ENCODE results near the gene KL.

The KL gene

DNA sequence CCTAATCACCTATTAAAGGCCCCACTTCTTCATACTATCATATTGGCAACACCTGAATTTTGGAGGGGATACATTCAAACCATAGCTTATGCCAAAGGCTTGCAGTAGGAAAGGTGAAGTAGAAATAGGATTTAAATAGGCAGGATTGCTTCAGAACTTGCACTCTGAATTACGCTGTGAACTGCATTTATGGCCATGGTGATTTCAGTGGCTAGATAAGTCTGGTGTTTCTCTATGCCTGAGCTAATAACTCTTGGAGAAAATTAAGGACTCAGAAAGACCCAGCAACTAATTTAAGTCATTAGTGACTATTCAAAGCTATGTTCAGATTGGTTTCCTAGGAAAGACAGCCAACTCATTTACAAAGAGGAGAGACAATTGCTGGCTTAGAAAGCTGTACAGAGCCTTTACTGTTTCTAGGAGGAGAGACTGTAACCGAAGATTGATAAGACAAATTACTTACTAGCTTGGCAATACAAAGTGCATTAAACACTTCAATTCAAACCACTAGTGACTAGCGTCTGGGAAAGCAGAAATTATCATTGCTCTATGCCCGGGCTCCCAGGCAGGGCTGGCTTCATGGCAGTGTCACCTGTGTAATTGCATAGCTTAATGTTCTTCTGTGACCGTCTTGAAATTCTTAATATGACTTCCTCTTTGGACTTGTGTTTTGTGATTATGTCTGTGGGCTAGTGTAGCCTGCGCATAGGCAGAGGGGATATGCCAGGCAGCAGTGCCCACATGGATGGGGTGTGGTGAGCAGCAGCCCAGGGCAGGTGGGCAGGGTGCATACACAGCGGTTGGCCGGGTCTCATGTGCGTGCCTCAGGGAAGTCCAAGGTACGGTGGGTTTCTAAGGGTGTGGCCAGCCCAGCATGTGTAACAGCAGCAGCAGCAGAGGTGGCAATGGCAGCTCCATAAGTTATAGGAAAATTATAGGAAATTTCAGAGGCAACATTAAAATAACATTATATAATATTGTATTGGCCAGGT, 60.1 kb downstream of the KL start:
- no peak for DNase-seq
- Histone ChIP-seq H3K27me3 (replicated peaks) (no peaks in the 10 kb centered on the region), H3K4me3 (ENCODE audit: low read depth, low read length) (no peak overlapping the region), H3K27ac (no peak overlapping the region), H3K36me3 (replicated peaks) (no peaks in the 10 kb centered on the region)
- TF ChIP-seq, protein P1, sequence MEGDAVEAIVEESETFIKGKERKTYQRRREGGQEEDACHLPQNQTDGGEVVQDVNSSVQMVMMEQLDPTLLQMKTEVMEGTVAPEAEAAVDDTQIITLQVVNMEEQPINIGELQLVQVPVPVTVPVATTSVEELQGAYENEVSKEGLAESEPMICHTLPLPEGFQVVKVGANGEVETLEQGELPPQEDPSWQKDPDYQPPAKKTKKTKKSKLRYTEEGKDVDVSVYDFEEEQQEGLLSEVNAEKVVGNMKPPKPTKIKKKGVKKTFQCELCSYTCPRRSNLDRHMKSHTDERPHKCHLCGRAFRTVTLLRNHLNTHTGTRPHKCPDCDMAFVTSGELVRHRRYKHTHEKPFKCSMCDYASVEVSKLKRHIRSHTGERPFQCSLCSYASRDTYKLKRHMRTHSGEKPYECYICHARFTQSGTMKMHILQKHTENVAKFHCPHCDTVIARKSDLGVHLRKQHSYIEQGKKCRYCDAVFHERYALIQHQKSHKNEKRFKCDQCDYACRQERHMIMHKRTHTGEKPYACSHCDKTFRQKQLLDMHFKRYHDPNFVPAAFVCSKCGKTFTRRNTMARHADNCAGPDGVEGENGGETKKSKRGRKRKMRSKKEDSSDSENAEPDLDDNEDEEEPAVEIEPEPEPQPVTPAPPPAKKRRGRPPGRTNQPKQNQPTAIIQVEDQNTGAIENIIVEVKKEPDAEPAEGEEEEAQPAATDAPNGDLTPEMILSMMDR (IDR thresholded peaks at IDR 0.05; ENCODE audit: low read depth, low read length, missing control alignments): no peak
- in situ Hi-C loops (cut with HindIII; ENCODE audit: low pct_ligation_motif_present, low sequenced_read_pairs): no loop called here

- no peaks in the 10 kb centered on the region for H3K36me3 ChIP-seq (replicated peaks)
- TF ChIP-seq, protein P1 (IDR thresholded peaks at IDR 0.05; ENCODE audit: low read depth, low read length, missing control alignments): no peak
- in situ Hi-C loops (cut with HindIII; ENCODE audit: low pct_ligation_motif_present, low sequenced_read_pairs): no loop called here
- DNase-seq: no peak
- H3K27me3 ChIP-seq (replicated peaks): no peaks in the 10 kb centered on the region
- H3K4me3 ChIP-seq (ENCODE audit: low read depth, low read length): no peak overlapping the region
- no peak overlapping the region for H3K27ac ChIP-seq
These were observed 62.0 kb downstream of the KL start for GRCh38 chr13:33078263-33078662.

GRCh38 chr13:33079960-33080359, 63.7 kb downstream of the KL start:
- DNase-seq: no peak
- Histone ChIP-seq H3K36me3 (replicated peaks) (no peaks in the 10 kb centered on the region), H3K4me3 (ENCODE audit: low read depth, low read length) (no peak overlapping the region), H3K27me3 (replicated peaks) (no peaks in the 10 kb centered on the region), H3K27ac (no peak overlapping the region)
- TF ChIP-seq, protein P1 (IDR thresholded peaks at IDR 0.05; ENCODE audit: low read depth, low read length, missing control alignments): no peak
- in situ Hi-C loops (cut with HindIII; ENCODE audit: low pct_ligation_motif_present, low sequenced_read_pairs): no loop called here

DNA sequence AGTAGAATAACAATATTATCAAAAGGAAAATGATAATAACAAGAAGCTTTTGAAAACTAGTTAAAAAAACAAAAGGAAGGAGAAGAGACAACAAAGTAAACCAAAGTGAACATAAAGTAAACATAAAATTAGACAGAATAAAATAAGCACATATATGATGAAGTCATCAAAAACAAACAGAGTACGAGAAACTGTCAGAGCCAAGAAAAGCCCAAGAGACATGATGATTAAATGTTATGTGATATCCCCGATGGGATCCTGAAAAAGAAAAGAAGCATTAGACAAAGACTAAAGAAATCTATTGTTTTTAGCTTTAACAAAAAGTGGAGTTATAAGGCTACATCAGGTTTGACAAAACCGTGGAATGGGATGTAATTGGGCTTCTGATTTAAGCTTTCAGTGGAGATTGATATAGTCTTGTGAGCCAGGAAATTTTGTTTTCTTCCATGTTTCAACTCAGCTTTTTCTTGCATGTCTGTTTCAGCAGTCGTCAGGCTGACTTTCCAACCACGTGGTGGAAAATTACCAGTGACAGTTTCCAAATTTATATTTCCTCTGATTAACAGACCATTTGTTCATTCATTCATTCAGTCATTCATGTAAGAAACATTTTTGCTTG, 64.9 kb downstream of the KL start:
- TF ChIP-seq, protein P1 (IDR thresholded peaks at IDR 0.05; ENCODE audit: low read depth, low read length, missing control alignments): no peak
- no peak for DNase-seq
- no peaks in the 10 kb centered on the region for H3K36me3 ChIP-seq (replicated peaks)
- no peak overlapping the region for H3K4me3 ChIP-seq (ENCODE audit: low read depth, low read length)
- in situ Hi-C loops (cut with HindIII; ENCODE audit: low pct_ligation_motif_present, low sequenced_read_pairs): no loop called here
- H3K27me3 ChIP-seq (replicated peaks): no peaks in the 10 kb centered on the region
- H3K27ac ChIP-seq: peak overlapping the region; percentile 64

DNA sequence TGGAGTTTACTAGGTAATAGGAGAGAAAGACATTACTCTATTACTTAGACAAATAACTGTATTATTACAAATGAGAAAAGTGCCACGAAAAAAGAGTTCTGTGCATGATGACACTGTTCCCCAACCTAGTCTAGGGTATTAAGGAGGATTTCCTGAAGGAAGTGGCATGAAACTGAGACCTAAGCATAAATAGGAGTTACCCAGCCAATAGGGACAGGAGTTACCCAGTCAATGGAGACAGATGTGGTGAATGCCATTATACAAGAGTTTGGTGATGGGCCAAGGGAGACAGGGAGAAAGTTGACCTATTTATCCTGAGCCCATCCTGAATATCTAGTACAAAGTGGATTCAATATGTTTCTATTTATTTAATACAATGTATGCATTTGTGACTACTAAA, 65.4 kb downstream of the KL start:
- TF ChIP-seq, protein P1 (IDR thresholded peaks at IDR 0.05; ENCODE audit: low read depth, low read length, missing control alignments): no peak
- no peaks in the 10 kb centered on the region for H3K36me3 ChIP-seq (replicated peaks)
- no peak overlapping the region for H3K27ac ChIP-seq
- no peak for DNase-seq
- no peak overlapping the region for H3K4me3 ChIP-seq (ENCODE audit: low read depth, low read length)
- in situ Hi-C loops (cut with HindIII; ENCODE audit: low pct_ligation_motif_present, low sequenced_read_pairs): no loop called here
- no peaks in the 10 kb centered on the region for H3K27me3 ChIP-seq (replicated peaks)
